Ramos (cell line): ENCODE data around the gene ANKRD39.
"Not testable (repeated sequence)": the region's sequence is repeated elsewhere in the genome, so short reads cannot be mapped to it uniquely, and the experiment has no call there.

Experiments used
- in situ Hi-C: fragments of 300-500 bp; cut with MboI; formaldehyde crosslinking; loops from one replicate; pipeline ENCODE4 v1.14.3; 2022; ENCODE audit warnings: low sequenced_read_pairs; ENCODE audit not compliant: unreplicated experiment

Gene ANKRD39

GRCh38 chr2:96816127-96816835 lies 41.5 kb downstream of the ANKRD39 start, which contains the start of gene CNNM3:
Gene CNNM3 (plus strand): TSS chr2:96816268. CDS start chr2:96816278, 10 bp downstream.
- in situ Hi-C loops, result no loop called here

DNA sequence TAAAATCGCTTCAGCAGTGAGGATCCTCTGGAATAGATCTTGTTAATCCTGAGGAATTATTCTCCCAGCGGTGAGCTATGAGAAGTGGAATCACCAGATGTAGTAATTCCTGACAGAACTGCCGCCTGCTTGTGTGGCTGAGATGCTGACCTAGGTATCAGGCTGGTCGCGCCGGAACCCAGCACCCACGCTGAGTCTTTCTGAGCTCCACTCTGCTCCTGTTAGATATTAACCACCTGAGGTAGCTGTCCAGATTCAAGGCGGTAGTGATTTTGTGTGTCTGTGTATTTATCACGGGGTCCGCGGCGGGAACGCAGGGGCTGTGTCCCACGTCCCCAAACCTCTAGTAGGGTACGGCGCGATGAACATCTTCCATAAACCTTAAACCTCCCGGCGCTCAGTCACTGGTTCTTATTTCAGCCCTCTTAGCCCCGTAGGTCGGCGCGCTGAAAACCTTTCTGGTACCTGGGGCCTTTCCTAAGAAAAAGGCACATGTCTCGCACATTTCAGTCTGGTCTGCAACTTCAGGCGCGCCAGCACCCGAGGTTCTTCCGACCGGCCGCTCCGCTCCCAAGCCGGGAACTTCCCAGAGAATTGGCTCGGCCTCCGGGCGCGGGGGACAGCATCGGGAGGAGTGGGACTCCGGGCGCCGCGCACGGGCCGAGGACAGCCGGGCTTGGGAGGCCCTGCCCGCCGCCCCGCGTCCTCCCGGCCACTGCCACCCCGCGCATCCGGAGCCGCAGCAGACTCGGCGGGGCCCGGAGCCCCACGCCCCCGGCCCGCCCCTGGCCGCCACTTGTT lies 42.3 kb downstream of the ANKRD39 start:
- in situ Hi-C loops, result no loop called here

GRCh38 chr2:96813656-96814055 lies 44.2 kb downstream of the ANKRD39 start:
- in situ Hi-C loops, result no loop called here

- in situ Hi-C loops, result no loop called here
Observed at GRCh38 chr2:96811917-96812316, 45.9 kb downstream of the ANKRD39 start.

- in situ Hi-C loops, result no loop called here
Observed at GRCh38 chr2:96810783-96811192, 47.0 kb downstream of the ANKRD39 start.

DNA sequence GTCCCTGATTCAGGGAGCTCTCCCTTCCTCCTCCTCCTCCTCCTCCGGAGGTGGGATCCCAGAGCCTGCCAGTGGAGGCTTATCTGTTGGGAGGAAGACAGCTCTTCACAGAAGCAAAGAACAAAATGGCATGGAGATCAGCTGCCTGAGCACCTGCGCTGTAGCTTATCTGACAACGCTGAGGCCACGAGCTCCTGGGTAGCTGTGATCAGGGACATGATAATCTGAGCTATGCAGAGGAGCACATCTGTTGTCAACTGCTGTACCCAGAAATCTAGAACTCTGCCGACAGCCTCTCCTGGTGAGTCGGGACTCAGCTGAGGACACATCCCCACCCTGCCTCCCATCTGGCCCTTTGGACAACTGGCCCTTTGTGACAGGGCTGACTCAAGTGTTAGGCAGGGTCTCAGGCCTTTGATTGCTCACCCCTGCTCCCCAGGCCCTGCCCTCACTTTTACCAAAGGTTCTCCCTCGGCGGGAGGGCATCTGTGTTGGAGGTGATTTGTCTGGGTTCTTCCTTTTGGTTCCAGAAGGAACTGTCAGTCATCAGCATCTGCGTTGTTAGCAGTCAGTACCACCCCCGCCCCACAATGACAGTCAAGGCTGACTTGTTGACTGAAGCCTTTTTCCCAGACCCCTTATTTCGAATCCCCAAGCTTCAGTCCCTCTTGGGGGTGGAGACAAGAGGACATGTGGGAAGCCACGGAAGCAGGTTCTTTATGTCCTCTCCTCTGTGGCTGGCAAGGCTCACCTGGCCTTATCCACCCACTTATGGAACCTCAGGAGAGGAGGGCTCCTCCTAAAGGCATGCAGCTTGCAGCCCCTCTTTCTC lies 47.6 kb downstream of the ANKRD39 start:
- in situ Hi-C loops, result no loop called here

DNA sequence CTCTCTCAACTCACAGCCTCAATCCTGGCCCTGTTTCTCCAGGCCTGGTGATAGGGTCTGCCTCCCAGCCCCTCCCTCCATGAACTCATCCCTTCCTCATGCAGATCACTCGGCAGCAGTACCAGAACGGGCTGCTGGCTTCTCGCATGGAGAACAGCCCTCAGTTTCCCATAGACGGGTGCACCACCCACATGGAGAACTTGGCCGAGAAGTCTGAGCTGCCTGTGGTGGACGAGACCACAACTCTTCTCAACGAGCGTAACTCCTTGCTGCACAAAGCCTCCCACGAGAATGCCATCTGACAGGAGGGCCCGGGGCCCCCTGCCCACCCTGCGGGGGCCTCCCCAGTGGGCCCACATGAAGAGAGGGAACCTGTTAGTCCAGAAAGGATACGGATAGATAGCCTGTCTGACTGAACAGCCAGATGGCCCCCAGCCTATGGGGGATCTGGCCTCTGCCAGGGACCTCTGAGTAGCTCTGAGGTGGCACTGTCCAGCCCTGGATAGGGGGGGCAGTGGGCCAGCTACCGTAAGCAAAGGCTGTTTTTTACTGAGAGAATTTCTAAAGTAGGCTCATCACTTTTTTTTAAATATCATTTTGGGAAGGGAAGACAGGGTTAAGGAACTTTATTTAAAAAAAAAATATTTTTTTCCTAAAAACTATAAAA lies 48.5 kb downstream of the ANKRD39 start:
- in situ Hi-C loops, result no loop called here

- in situ Hi-C loops, result no loop called here
Observed at GRCh38 chr2:96808176-96808837, 49.5 kb downstream of the ANKRD39 start.

GRCh38 chr2:96807127-96807471 lies 50.7 kb downstream of the ANKRD39 start:
- in situ Hi-C loops, result no loop called here

GRCh38 chr2:96806468-96807126 lies 51.2 kb downstream of the ANKRD39 start:
- in situ Hi-C loops, result no loop called here

DNA sequence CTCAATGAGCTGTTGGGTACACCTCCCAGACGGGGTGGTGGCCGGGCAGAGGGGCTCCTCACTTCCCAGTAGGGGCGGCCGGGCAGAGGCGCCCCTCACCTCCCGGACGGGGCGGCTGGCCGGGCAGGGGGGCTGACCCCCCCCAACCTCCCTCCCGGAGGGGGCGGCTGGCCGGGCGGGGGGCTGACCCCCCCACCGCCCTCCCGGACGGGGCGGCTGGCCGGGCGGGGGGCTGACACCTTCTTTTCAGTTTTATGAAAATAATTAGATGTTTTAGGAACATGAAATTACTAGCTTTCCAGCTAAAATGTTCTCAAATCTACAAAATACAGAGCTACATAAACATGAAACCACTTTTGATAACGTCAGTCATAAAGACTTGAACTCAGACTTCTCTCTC lies 51.9 kb downstream of the ANKRD39 start:
- in situ Hi-C loops, result not testable (repeated sequence)

- in situ Hi-C loops, result no loop called here
Observed at GRCh38 chr2:96804986-96805385, 52.8 kb downstream of the ANKRD39 start.

DNA sequence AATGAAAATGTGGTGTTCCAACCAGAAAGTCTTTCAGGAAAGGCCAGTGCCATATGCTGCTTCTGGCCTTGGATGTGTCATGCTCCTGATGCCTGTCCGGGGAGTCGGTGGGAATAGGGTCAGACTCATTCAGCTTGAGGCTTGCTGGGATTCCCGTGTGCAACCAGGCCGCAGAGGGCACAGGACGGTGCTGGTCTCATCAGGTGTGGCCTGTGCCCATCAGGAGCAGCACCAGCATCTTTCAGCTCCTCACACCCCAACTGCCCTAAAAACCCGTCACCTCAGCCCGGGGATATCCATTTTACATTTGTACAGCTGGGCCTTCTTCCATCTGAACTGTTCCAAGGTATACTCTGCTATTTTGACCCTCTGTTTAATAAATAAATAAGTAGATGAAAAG lies 55.1 kb downstream of the ANKRD39 start:
- in situ Hi-C loops, result no loop called here

DNA sequence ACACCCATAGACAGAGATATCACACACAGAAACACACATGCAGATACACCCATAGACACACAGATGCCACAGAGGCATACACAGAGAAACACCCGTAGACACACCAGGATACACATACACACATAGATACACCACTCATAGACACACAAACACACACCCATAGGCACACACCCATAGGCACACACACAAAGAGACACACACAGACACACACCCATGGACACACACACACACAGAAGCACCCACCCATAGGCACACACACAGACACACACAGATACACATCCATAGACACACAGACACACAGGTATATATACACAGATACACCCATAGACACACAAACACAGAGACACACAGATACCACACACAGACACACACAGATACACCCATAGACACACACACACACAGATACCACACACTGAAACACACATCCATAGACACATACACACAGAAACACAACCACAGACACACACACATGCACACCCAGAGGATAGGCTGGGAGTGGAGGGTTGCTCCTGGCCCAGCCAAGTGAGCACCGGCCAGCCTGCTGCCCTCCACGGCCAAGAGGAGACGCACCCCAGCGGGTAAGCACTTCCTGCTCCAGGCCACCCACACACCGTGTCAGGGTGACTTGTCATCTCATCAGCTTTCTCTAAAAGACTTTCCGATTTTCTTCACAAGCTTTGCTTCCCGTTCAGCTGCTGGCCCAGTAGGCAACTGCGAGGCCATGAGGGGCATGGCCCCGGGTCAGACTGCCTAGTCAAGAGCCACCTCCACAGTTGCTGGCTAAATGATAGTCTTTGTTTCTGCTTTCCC lies 55.8 kb downstream of the ANKRD39 start:
- in situ Hi-C loops, result no loop called here

DNA sequence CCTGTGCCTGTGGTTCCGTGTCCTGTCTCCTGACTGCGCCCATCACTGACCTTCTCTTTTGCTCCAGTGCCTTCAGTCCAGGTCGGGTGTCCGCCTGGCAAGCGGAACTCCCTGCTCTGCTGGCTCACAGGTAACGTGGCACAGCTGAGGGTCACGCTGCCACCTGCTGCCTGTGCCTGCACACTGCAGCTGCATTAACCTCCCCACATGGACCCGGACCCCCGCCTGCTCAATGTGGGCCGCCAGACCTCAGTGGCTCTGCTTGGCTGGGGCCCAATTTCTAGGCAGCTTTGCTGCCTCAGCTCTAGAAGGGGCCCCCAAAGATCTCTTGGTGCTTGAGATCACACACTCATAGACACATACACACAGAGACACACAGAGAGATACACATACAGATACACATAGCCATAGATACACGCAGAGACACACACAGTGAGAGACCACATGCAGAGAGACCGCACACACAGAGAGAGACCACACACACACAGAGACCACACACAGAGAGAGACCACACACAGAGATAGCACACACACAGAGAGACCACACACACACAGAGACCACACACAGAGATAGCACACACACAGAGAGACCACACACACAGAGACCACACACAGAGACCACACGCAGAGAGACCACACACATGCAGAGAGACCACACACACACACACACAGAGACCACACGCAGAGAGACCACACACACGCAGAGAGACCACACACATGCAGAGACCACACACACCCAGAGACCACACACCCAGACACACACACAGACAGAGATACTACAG lies 56.6 kb downstream of the ANKRD39 start:
- in situ Hi-C loops, result no loop called here

DNA sequence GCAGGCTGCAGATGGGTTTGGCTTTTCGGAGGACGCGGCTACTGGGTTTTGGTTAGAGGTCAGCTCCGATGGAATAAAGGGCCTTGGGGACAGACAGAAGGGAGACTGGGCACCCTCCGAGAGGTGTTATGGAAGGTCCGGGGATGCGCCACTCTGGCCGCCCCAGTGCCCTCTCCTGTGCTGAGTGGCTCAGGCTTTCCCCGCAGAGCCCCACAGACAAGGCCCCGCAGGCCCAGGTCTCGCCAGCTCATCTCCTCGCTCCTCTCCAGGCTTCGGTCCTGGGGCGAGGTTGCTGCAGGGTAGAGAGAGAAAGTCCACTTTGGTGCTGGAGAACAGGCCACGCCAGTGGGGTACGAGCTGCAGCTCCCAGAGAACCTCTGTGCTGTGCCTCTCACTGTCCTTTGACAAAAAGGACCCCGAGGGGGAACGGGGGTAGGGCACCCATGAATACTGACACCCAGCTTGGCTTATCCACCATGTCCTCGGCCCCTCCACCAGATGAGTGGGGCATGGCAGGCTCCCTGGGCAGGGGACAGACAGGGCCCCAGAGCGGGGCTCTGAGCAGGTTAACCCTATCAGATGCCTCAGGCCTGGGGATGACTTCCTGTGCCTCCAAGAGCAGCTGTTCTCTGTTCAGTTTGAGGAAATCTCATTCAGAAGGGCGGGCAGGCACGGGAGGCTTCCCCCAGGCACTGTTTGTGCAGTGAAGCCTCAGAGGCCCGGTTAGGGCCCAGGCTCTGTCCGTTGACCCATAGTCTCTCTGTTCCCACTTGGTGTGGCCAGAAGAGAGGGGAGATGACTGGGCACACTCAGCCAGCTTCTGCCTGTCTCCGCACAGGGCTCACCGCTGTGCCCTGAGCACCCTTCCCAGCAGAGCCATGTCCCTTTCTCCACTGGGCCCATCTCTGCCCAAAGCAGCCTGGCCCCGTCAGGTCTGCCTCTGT lies 57.5 kb downstream of the ANKRD39 start:
- in situ Hi-C loops, result no loop called here

DNA sequence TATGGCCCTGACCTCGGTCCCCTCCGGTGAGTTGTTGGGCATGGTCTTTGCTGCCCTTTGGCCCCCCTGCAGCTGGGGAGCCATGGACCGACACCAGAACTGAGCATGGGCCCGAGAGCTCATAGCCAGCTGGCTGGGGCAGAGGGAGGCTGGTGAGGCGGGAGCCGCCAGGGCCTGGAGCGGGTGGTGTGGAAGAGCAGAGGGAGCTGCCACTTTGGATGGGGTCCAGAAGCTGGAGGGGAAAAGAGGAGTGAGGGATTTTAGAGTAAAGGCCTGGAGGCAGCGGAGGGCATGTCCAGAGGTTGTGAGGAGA lies 58.2 kb downstream of the ANKRD39 start:
- in situ Hi-C loops, result no loop called here
